ENCODE measurements around the gene RNF17.

GRCh38 chr13:24717217-24717616 is 46.8 kb upstream of the RNF17 start:
- TF ChIP-seq CTCF (IDR thresholded peaks at IDR 0.05): no peak
- no peak for TF ChIP-seq EZH2phosphoT487 (IDR thresholded peaks at IDR 0.05)
- TF ChIP-seq EZH2 (IDR thresholded peaks at IDR 0.05): no peak

Data from neural progenitor cell (in vitro differentiated cells).